Central memory CD8-positive, alpha-beta T cell (primary cell): ENCODE measurements around the gene RAB31.

Experiments
- ATAC-seq: fragments of 150-1000 bp; cut with Tn5 transposase; replicated peaks from 2 replicates; pipeline ENCODE4 v1.10.0; 2022; ENCODE audit warnings: mild to moderate bottlenecking, moderate FRiP score, moderate number of reproducible peaks; ENCODE audit not compliant: poor library complexity, severe bottlenecking; ENCODE audit errors: extremely low read depth
- DNase-seq, 2 donors: peaks; one replicate each; pipeline ENCODE4 v3.0.0; 2021; ENCODE audit warnings: low spot score in 2 of 2
- H3K27ac Mint-ChIP-seq: one replicate; pipeline ENCODE4 v1.8.0; 2022; ENCODE audit warnings: low read depth, mild to moderate bottlenecking, moderate library complexity, mixed read lengths
- H3K27me3 Mint-ChIP-seq: one replicate; pipeline ENCODE4 v1.8.0; 2022; ENCODE audit warnings: mixed read lengths
- H3K36me3 Mint-ChIP-seq: one replicate; pipeline ENCODE4 v1.8.0; 2022; ENCODE audit warnings: mild to moderate bottlenecking, moderate library complexity, mixed read lengths; ENCODE audit not compliant: insufficient read depth
- H3K4me1 Mint-ChIP-seq: one replicate; pipeline ENCODE4 v1.8.0; 2022; ENCODE audit warnings: mixed read lengths
- H3K4me3 Mint-ChIP-seq: one replicate; pipeline ENCODE4 v1.8.0; 2022; ENCODE audit warnings: mild to moderate bottlenecking, moderate library complexity, mixed read lengths
- H3K9me3 Mint-ChIP-seq: one replicate; pipeline ENCODE4 v1.8.0; 2022; ENCODE audit warnings: mixed read lengths

Gene RAB31

GRCh38 chr18:9696701-9697100 is 11.4 kb upstream of the RAB31 start:
- H3K27ac Mint-ChIP-seq, result no peak overlapping the region
- no peaks in the 10 kb centered on the region for H3K9me3 Mint-ChIP-seq
- H3K27me3 Mint-ChIP-seq, result peaks cover 9% of the 10 kb centered on the region
- no peak overlapping the region for H3K4me3 Mint-ChIP-seq
- H3K36me3 Mint-ChIP-seq, result peaks cover 2% of the 10 kb centered on the region
- H3K4me1 Mint-ChIP-seq, result peaks cover 7% of the 10 kb centered on the region
- ATAC-seq (no peak), DNase-seq (no peak)

- Mint-ChIP-seq H3K27ac (no peak overlapping the region), H3K4me1 (peaks cover 7% of the 10 kb centered on the region), H3K27me3 (peaks cover 9% of the 10 kb centered on the region), H3K9me3 (no peaks in the 10 kb centered on the region), H3K4me3 (no peak overlapping the region), H3K36me3 (peaks cover 2% of the 10 kb centered on the region)
- ATAC-seq (no peak), DNase-seq (no peak)
Observed at GRCh38 chr18:9697121-9697520, 11.0 kb upstream of the RAB31 start.

- Mint-ChIP-seq H3K27ac (no peak overlapping the region), H3K4me3 (no peak overlapping the region), H3K4me1 (peaks cover 7% of the 10 kb centered on the region), H3K9me3 (no peaks in the 10 kb centered on the region), H3K36me3 (no peaks in the 10 kb centered on the region), H3K27me3 (peaks cover 11% of the 10 kb centered on the region)
- no peak for DNase-seq
- no peak for ATAC-seq
Observed at GRCh38 chr18:9698497-9698896, 9.6 kb upstream of the RAB31 start.

DNA sequence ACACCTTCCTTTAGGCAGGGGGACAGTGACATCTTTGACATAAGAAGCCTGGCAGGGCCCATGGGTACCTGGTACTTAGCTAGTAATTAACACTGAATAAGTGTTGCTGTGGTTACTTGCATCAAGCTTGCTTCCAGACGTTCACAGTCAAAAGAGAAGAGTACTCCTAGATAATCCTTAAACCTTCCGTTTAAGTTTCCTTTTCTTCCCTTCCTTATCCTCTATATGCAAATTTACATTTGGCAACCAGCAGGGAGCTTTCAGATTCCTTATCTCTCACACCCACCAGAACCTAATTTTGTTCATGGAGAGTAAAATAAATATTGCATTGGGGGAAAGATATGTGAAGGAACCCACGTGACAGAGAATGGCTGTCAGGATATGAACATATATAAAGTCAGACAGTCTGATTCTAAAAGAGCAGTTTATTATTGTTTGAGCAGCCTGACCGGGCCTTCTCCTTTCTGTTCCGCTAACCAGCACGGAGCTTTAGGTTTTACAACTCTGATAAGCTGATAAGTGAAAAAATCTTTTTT is 7.8 kb upstream of the RAB31 start:
- peaks cover 29% of the 10 kb centered on the region for H3K27me3 Mint-ChIP-seq
- no peak overlapping the region for H3K4me3 Mint-ChIP-seq
- H3K27ac Mint-ChIP-seq, result no peak overlapping the region
- H3K4me1 Mint-ChIP-seq, result peaks cover 7% of the 10 kb centered on the region
- ATAC-seq, result no peak
- peaks cover 2% of the 10 kb centered on the region for H3K36me3 Mint-ChIP-seq
- H3K9me3 Mint-ChIP-seq, result no peaks in the 10 kb centered on the region
- DNase-seq, result no peak

DNA sequence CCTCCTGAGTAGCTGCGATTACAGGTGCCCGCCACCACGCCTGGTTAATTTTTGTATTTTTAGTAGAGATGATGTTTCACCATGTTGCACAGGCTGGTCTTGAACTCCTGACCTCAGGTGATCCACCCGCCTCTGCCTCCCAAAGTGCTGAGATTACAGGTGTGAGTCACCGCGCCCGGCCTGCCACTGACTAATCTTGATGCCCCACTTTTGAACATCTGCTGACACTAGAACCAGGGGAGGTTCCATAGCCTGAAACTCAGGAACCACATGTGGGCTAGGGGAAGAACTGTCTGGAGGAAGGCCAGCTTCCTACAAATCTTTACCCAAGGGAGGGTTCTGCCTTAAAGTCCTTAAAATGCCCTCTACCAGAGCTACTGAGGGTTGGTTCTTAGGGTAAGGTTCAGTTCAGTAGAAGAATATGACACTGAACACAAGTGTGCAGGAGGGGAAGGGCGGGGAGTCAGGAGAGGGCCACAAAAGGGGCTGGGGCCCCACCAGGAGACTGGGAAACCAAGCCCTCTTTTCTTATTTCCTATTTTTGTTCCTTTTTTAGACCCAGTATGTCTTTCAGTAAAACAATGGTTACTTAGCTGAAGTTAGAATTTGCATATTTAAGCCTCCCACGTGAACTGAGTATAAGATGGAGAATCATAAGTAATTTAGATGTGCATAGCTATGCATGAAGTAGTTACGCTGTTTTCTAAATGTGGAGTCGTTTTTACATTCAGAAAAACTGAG is 6.3 kb upstream of the RAB31 start:
- Mint-ChIP-seq H3K4me3 (no peak overlapping the region), H3K27ac (no peak overlapping the region), H3K9me3 (no peaks in the 10 kb centered on the region), H3K27me3 (peaks cover 44% of the 10 kb centered on the region), H3K4me1 (no peaks in the 10 kb centered on the region), H3K36me3 (peaks cover 2% of the 10 kb centered on the region)
- no peak for DNase-seq
- no peak for ATAC-seq

DNA sequence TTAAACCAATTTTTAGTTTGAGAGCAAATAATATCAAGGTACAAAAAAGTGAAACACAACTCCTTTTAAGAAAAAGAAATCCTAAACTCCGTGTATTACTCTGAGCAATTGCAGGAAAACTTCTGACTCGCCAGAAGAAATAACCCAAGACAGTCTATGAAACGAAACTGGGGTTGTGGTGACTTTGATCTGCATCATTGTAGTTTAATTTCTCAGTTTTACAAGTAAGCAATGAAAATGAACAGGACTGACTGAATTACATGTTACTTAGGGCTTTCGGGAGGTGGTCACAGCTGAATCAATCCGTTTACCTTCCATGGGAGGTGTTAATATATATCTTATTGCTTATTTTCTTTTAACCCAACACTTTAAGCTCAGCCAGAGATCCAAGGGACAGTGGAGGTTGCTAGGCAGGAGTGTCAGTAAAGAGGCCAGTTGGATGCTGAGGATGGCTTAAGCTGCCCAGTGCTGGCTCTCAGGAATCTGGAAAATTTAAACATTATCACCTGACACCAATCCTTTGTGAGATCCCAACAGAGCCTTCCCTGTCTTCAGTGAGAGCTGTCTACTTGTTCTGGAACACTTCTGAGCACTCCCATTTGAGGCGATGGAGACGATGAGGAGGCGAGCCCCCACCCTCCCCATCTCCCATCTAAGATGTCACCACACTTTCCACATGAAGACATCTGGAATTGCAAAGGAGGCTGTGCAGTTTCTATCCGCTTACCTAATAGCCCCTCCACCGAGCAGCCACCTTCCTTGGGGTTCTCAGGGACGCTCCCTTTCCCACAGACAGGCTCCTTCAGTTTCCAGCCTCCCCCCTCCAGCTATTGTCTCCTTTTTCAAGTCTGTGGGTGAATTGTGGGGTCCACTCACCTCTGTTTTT is 3.6 kb upstream of the RAB31 start:
- Mint-ChIP-seq H3K36me3 (peaks cover 2% of the 10 kb centered on the region), H3K27me3 (peaks cover 50% of the 10 kb centered on the region), H3K4me3 (no peak overlapping the region), H3K4me1 (peaks cover 5% of the 10 kb centered on the region), H3K9me3 (no peaks in the 10 kb centered on the region), H3K27ac (no peak overlapping the region)
- no peak for ATAC-seq
- DNase-seq, result no peak

DNA sequence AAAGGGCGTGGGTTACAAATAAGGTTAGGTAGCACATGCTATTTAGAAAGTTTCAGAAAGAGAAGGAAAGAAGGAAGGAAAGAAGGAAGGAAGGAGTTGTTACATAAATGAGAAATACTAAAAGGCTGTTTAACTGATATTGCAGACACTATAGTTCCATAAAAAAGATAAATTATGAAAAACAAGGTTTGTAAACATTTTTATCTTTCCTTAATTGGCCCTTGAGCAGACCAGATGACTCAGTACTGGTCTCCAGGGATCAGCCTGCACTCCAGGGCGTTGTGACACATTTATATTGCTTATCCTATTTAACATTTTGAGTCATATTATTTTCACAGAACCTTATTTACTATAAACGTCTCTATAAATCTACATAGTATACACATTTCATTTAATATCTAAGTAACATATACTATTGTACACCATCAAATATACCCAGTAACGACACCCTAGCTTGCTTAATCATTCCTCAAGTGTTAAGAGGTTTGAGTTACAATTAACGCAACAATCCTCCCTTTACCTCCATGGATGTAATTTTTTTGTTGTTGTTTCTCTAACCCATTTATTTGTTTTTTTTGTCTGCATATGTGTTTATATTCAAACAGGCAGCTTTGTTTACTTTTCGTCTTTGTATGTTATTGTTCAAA is 2.8 kb upstream of the RAB31 start:
- peaks cover 9% of the 10 kb centered on the region for H3K4me1 Mint-ChIP-seq
- no peaks in the 10 kb centered on the region for H3K9me3 Mint-ChIP-seq
- H3K4me3 Mint-ChIP-seq, result no peak overlapping the region
- peaks cover 2% of the 10 kb centered on the region for H3K36me3 Mint-ChIP-seq
- peaks cover 58% of the 10 kb centered on the region for H3K27me3 Mint-ChIP-seq
- DNase-seq (no peak), ATAC-seq (no peak)
- no peak overlapping the region for H3K27ac Mint-ChIP-seq

DNA sequence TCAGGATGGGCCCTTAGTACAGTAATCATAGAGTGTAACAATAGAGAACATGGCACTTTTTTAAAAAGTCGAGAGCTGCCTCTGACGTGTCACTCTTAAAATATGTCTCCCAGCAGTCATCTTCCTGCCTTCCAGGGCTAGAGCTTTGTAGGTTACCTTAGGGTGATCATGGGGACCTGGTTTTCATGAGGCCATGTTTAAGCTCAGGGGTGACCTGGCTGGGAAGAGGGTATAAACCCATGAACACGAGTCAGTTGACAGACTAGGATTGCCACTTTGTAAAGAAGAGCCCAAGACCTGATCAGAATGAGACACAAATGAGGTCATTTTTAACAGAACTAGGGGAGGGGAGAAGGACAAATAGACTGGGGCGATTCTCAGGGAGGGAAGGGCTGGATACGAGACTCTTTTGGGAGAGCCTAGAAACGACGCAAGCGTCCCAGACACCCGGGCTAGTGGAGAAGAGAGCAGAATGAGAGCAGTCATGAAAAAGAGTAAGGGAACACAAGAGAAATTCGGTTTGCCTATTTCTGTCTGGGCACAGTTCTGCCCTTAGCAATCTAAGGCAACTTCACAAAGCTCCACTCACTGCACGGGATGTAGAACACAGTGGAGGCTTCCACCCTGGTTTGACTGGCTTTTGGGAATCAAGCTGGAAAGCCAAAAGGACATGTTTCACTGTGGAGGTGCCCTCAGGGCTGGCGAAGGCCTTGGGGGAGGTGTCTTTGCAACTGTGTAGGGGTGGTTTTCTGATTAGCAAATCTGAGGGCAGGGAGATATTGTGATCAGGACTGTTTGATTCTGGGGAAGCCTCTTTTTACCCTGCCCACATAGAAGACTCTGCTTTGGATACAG is 1.8 kb upstream of the RAB31 start:
- H3K4me3 Mint-ChIP-seq, result no peak overlapping the region
- H3K27ac Mint-ChIP-seq, result no peak overlapping the region
- H3K27me3 Mint-ChIP-seq, result peaks cover 68% of the 10 kb centered on the region
- H3K4me1 Mint-ChIP-seq, result peaks cover 15% of the 10 kb centered on the region
- H3K36me3 Mint-ChIP-seq, result peaks cover 2% of the 10 kb centered on the region
- ATAC-seq (no peak), DNase-seq (no peak)
- no peaks in the 10 kb centered on the region for H3K9me3 Mint-ChIP-seq

GRCh38 chr18:9707381-9708056 is 582 bp upstream of the RAB31 start:
- peaks cover 80% of the 10 kb centered on the region for H3K27me3 Mint-ChIP-seq

DNA sequence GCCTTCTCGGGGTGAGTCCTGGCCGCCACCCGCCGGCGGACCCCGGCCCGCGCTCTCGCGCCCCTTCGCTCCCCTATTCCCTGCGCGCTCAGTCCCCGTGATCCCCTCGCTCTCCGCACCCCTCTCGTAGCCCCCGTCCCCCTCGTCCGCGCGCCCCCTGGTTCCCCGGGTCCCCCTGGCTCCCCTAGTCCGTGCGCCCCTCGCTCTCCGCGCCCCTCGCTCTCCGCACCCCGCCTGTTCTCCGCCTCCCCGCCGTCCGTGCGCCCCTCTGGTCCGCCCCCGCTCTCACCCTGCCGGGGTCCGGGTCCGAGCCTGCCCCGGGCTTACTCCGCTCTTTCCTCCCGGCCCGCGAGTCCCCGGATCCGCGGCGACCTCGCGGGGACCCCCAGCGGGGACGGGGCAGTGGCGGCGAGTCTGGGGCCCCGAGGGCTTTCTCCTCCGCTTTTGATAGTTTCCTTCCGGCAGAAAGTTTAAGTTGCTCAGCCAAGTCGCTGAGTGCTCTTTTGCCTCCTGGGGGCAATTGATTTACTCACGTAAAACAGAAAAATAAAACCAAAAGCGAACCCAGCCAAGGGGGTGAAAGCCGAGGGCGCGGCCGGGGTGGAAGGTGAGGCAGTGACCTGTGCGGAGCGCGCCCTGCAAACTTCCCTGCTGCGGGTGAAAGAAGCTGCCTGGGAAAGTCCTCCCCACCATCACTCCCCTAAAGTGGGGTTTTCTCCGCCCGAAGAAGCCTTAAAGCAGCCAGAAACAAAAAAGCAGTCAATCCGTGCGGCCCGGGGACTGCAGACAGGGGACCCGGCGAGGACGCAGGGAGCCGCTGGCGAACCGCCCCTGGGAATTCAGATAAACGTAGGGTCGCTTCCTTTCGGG is 568 bp downstream of the RAB31 start:
- Mint-ChIP-seq H3K27me3 (peaks cover 88% of the 10 kb centered on the region), H3K9me3 (no peaks in the 10 kb centered on the region), H3K4me3 (peak overlapping the region; percentile 72), H3K4me1 (peaks cover 15% of the 10 kb centered on the region), H3K36me3 (peaks cover 2% of the 10 kb centered on the region), H3K27ac (no peak overlapping the region)
- DNase-seq (no peak), ATAC-seq (no peak)

More at GRCh38 chr18:9707381-9708056, 582 bp upstream of the RAB31 start:
- DNase-seq (no peak), ATAC-seq (no peak)
- Mint-ChIP-seq H3K27ac (no peak overlapping the region), H3K9me3 (no peaks in the 10 kb centered on the region), H3K36me3 (peaks cover 2% of the 10 kb centered on the region), H3K4me3 (peak overlapping the region; percentile 54), H3K4me1 (peaks cover 15% of the 10 kb centered on the region)
